ENCODE results near the gene CRLF1. TPM values are rescaled to one million over a fixed set of nuclear protein-coding genes. Genes with fewer than 3 reads are reported as not detected.

Gene CRLF1
- total and polyA plus RNA-seq, 2 of the 8 experiments (the other 6 are each of a cell fraction or from before 2014, with no cell fraction given), result 7.2 to 10.3 TPM

DNA sequence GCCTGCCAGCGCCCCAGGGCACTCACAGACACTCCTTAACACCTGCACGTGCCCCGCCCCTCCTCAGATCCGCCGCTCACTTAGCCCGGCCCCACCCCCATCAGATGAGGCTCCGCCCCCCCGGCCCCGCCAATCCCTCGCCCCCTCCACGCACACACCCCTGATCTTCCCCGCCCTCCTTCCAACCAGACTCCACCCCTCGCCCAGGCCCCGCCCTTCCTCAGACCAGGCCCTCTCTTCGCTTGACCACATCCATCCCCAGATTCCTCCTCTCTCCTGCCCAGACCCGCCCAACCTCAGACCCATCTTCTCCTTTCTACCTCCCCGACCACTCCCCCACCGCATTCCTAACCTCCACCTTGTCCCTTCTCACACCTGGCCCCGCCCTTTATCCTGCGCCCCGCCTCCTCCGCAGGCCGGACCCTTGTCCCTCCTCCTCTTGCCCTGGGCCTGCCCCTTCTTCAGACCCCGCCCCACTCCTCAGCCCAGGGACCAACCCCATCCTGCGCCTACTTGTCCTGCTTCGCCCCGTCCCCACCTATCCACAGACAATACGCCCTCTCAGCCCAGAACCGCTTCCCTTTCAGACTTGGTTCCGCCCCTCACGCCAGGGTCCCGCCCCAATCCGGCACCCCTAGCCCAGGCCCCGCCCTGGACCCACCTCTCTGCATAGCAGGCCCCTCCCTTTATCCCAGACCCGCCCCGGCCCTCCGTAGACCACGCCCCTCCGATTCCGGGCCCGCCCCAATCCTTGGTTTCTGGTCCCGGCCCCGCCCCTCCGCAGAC lies 29.8 kb upstream of the CRLF1 start:
- POLR2A ChIA-PET (ENCODE audit: partially characterized antibody), result interaction anchor here (1.1 to 1.3 kb wide), 2 partner anchors 29 to 35 kb away, joined by 3 read pairs; no protein-coding TSS in a partner anchor
- H3K4me1 ChIP-seq (replicated peaks in 1 of 4; ENCODE audit: control insufficient read depth in 3 of 4, insufficient read depth in 4 of 4, low read length in 3 of 4), result peaks cover 4 to 9% (median 4%) of the 10 kb centered on the region in 4 experiments; a peak in 5 of 7 replicates
- H3K56ac ChIP-seq (replicated peaks; ENCODE audit: insufficient read length, low read depth, low read length), result no peak overlapping the region
- peak overlapping the region; percentile 52 to 70 for H3K4me2 ChIP-seq (ENCODE audit: insufficient read depth in 1 of 2, low read depth in 2 of 2, low read length in 2 of 2)
- H3K4me3 ChIP-seq (ENCODE audit: extremely low read depth in 1 of 4, insufficient read depth in 2 of 4, low read depth in 3 of 4, low read length in 4 of 4), result peak overlapping the region; percentile 42 to 100 (median 58)
- no peak overlapping the region for H3K4ac ChIP-seq (replicated peaks; ENCODE audit: insufficient read length, low read depth, low read length)
- no peak overlapping the region for H3K14ac ChIP-seq (ENCODE audit: insufficient read length)
- H3K79me2 ChIP-seq (ENCODE audit: control insufficient read depth in 1 of 2, insufficient read depth in 2 of 2, low read length in 2 of 2), result peaks cover 4% of the 10 kb centered on the region in 2 experiments
- peaks cover 7% of the 10 kb centered on the region for H3K79me1 ChIP-seq (ENCODE audit: low read depth, low read length)
- CTCF ChIA-PET (ENCODE audit: partially characterized antibody), result no interaction called here
- DNase-seq (ENCODE audit: low read depth in 1 of 2, low spot score in 2 of 2) (peak; percentile 94 to 100), FAIRE-seq (no peak)
- H3K27ac ChIP-seq (ENCODE audit: low read depth, low read length), result peak overlapping the region; percentile 65; the same call in 1 of the 2 replicates
- H3K27me3 ChIP-seq (replicated peaks in 1 of 4; ENCODE audit: control insufficient read depth in 3 of 4, extremely low read depth in 1 of 4, insufficient read depth in 3 of 4, low read length in 3 of 4), result peaks cover 0 to 11% (median 5%) of the 10 kb centered on the region in 4 experiments; a peak in 4 of 7 replicates
- peaks cover 8% of the 10 kb centered on the region; the same call in 1 of the 2 replicates for H3K23me2 ChIP-seq (ENCODE audit: low read depth, low read length)
- no peak overlapping the region for H2AK5ac ChIP-seq (ENCODE audit: low read depth, low read length)
- no peaks in the 10 kb centered on the region for H3K9me3 ChIP-seq (ENCODE audit: insufficient read depth in 2 of 2, low read depth in 1 of 2, low read length in 1 of 2)
- H3K18ac ChIP-seq (ENCODE audit: extremely low read depth, low read length), result peak overlapping the region; percentile 87
- no peak overlapping the region; a peak in 1 of 7 replicates for H3K9ac ChIP-seq (replicated peaks in 1 of 4; ENCODE audit: extremely low read depth in 1 of 4, low read depth in 3 of 4, low read length in 3 of 4)
- no peak overlapping the region for H2BK20ac ChIP-seq (ENCODE audit: low read length)
- peaks cover 0 to 6% of the 10 kb centered on the region in 2 experiments for H4K20me1 ChIP-seq (replicated peaks in 1 of 2; ENCODE audit: control insufficient read depth in 1 of 2, insufficient read depth in 2 of 2, low read length in 2 of 2)
- H2BK12ac ChIP-seq (ENCODE audit: low read depth, low read length), result peak overlapping the region; percentile 80; the same call in 1 of the 2 replicates
- WGBS, 2 experiments (ENCODE audit: extremely low coverage in 1 of 2, insufficient coverage in 1 of 2, insufficient read length in 1 of 2, insufficient replicate concordance in 2 of 2, low coverage in 1 of 2, low lambda C conversion rate in 2 of 2, missing lambda C conversion rate in 1 of 2), result 3% methylated on average over 14 of the region's 44 CpGs; no CpG with 5 or more reads in 1 of the 2 experiments
- H3K23ac ChIP-seq (ENCODE audit: insufficient read length), result no peak overlapping the region
- 0 out of 2 replicates have a peak overlapping the region, but pooled peaks have one; percentile 36 for H2AFZ ChIP-seq (ENCODE audit: low read length)
- no peak overlapping the region for H4K5ac ChIP-seq (ENCODE audit: insufficient read length, low read depth, low read length)
- 0 out of 2 replicates have a peak overlapping the region, but pooled peaks have one; percentile 88 for H2BK15ac ChIP-seq (ENCODE audit: low read length)
- H3K36me3 ChIP-seq (ENCODE audit: control insufficient read depth in 2 of 4, insufficient read depth in 4 of 4, low read length in 3 of 4), result no peaks in the 10 kb centered on the region
- H2BK120ac ChIP-seq (replicated peaks; ENCODE audit: low read depth, low read length), result no peak overlapping the region
- no peak overlapping the region for H4K91ac ChIP-seq (replicated peaks; ENCODE audit: insufficient read length, low read length)
- H4K8ac ChIP-seq (ENCODE audit: extremely low read depth, insufficient read depth, low read length), result peak overlapping the region; percentile 95
- H2BK5ac ChIP-seq (ENCODE audit: low read depth, low read length), result peak overlapping the region; percentile 83; the same call in 1 of the 2 replicates
- TF ChIP-seq SP1 (IDR thresholded peaks at IDR 0.05; ENCODE audit: low read depth, low read length), result peak; percentile 9; the same call in 1 of the 2 replicates
- no peak for TF ChIP-seq JUND (IDR thresholded peaks at IDR 0.05; ENCODE audit: low read length)
- no peak for TF ChIP-seq GABPA (IDR thresholded peaks at IDR 0.05; ENCODE audit: borderline replicate concordance, insufficient read depth, low read length)
- no peak for TF ChIP-seq TAF7 (optimal IDR thresholded peaks at IDR 0.05; ENCODE audit: borderline replicate concordance, low read depth, low read length)
- TF ChIP-seq, protein P1, sequence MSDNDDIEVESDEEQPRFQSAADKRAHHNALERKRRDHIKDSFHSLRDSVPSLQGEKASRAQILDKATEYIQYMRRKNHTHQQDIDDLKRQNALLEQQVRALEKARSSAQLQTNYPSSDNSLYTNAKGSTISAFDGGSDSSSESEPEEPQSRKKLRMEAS (IDR thresholded peaks at IDR 0.05), result peak; percentile 62; the same call in 1 of the 2 replicates
- no peak for TF ChIP-seq TCF12 (IDR thresholded peaks at IDR 0.05; ENCODE audit: low read depth, low read length)
- peak; percentile 84 for TF ChIP-seq SP4 (IDR thresholded peaks at IDR 0.05; ENCODE audit: low read length)
- TF ChIP-seq, protein P2, sequence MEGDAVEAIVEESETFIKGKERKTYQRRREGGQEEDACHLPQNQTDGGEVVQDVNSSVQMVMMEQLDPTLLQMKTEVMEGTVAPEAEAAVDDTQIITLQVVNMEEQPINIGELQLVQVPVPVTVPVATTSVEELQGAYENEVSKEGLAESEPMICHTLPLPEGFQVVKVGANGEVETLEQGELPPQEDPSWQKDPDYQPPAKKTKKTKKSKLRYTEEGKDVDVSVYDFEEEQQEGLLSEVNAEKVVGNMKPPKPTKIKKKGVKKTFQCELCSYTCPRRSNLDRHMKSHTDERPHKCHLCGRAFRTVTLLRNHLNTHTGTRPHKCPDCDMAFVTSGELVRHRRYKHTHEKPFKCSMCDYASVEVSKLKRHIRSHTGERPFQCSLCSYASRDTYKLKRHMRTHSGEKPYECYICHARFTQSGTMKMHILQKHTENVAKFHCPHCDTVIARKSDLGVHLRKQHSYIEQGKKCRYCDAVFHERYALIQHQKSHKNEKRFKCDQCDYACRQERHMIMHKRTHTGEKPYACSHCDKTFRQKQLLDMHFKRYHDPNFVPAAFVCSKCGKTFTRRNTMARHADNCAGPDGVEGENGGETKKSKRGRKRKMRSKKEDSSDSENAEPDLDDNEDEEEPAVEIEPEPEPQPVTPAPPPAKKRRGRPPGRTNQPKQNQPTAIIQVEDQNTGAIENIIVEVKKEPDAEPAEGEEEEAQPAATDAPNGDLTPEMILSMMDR (IDR thresholded peaks at IDR 0.05; ENCODE audit: control extremely low read depth in 1 of 3, insufficient read depth in 1 of 3, low read depth in 1 of 3, low read length in 3 of 3), result peak in 1 of 3 experiments; percentile 2; a peak in 1 of 4 replicates
- TF ChIP-seq POLR2AphosphoS5 (IDR thresholded peaks at IDR 0.05; ENCODE audit: low read depth, low read length), result no peak

Measured in H1 (cell line).